HEK293T (cell line): ENCODE measurements around the gene VAV3.

Experiments used
- CTCF ChIA-PET: fragments of 350-600 bp; formaldehyde crosslinking; extraction: SDS; loops from one replicate; lab custom pipeline; 2021; ENCODE audit warnings: antibody characterized with exemption, inconsistent platforms; lab: Yijun Ruan, JAX
- POLR2A ChIA-PET: fragments of 350-600 bp; formaldehyde crosslinking; extraction: SDS; loops from one replicate; lab custom pipeline; 2020; ENCODE audit warnings: antibody characterized with exemption, inconsistent platforms; lab: Yijun Ruan, JAX
- DNase-seq: peaks from one replicate; pipeline ENCODE4 v3.0.0; 2012; ENCODE audit warnings: mixed read lengths; ENCODE audit errors: extremely low spot score
- ARNT ChIP-seq: fragments of 450-650 bp; IDR thresholded peaks from 2 replicates; pipeline ENCODE4 v1.6.1; 2017; ENCODE audit warnings: mild to moderate bottlenecking
- BHLHE40 ChIP-seq: fragments of 450-650 bp; IDR thresholded peaks from 2 replicates; pipeline ENCODE4 v1.6.1; 2016; ENCODE audit warnings: mild to moderate bottlenecking, moderate library complexity, borderline replicate concordance
- CTBP1 ChIP-seq: fragments of 450-650 bp; IDR thresholded peaks from 2 replicates; pipeline ENCODE4 v1.6.1; 2016; ENCODE audit warnings: borderline replicate concordance
- ELF4 ChIP-seq: fragments of 450-650 bp; IDR thresholded peaks from 2 replicates; pipeline ENCODE4 v1.6.1; 2017; ENCODE audit warnings: antibody characterized with exemption
- FOXA1 ChIP-seq: fragments of 450-650 bp; IDR thresholded peaks from 2 replicates; pipeline ENCODE4 v1.6.1; 2016; ENCODE audit warnings: mild to moderate bottlenecking
- FOXK2 ChIP-seq: fragments of 450-650 bp; IDR thresholded peaks from 2 replicates; pipeline ENCODE4 v1.6.1; 2016; ENCODE audit warnings: mild to moderate bottlenecking
- FOXM1 ChIP-seq: fragments of 450-650 bp; IDR thresholded peaks from 2 replicates; pipeline ENCODE4 v1.6.1; 2017; ENCODE audit warnings: mild to moderate bottlenecking, borderline replicate concordance
- HDGF ChIP-seq: fragments of 450-650 bp; IDR thresholded peaks from 2 replicates; pipeline ENCODE4 v1.6.1; 2017; ENCODE audit warnings: antibody characterized with exemption, borderline replicate concordance
- L3MBTL2 ChIP-seq: fragments of 450-650 bp; conservative IDR thresholded peaks from 2 replicates; pipeline ENCODE4 v1.6.1; 2016; ENCODE audit warnings: mild to moderate bottlenecking
- LEF1 ChIP-seq: fragments of 450-650 bp; IDR thresholded peaks from 2 replicates; pipeline ENCODE4 v1.6.1; 2017; ENCODE audit warnings: mild to moderate bottlenecking, borderline replicate concordance
- NFRKB ChIP-seq: fragments of 450-650 bp; IDR thresholded peaks from 2 replicates; pipeline ENCODE4 v1.6.1; 2016; ENCODE audit warnings: mild to moderate bottlenecking, moderate library complexity
- SP1 ChIP-seq: fragments of 450-650 bp; IDR thresholded peaks from 2 replicates; pipeline ENCODE4 v1.6.1; 2017
- SUZ12 ChIP-seq: fragments of 450-650 bp; IDR thresholded peaks from 2 replicates; pipeline ENCODE4 v1.6.1; 2016; ENCODE audit warnings: mild to moderate bottlenecking
- TARDBP ChIP-seq: fragments of 450-650 bp; IDR thresholded peaks from 2 replicates; pipeline ENCODE4 v1.6.1; 2016
- ZNF384 ChIP-seq: fragments of 450-650 bp; IDR thresholded peaks from 2 replicates; pipeline ENCODE4 v1.6.1; 2016
- TF ChIP-seq, protein P1 (sequence below): fragments of 450-650 bp; IDR thresholded peaks from 2 replicates; pipeline ENCODE4 v1.6.1; 2016

Gene VAV3

DNA sequence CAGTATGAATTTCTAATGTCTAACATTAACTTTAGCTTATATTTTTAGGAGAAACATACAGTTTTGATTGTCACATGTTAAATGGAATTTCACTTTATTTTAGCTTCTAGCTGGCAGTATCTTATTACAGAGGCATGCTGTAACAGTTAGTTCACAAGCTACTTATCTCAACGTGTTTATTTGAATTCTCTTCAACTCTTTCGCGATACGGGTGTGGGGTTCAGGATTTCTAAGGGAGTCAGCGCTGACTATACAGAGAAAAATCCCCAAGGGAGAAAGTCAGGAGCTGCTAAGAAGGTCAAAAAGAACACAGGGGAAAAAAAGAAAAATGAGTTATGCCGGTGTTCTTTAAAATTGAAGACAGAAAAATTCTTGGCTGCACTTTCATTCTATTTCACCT, 296.2 kb downstream of the VAV3 start:
- ChIA-PET POLR2A (no interaction called here), CTCF (interaction anchor here (0.6 kb wide), 1 partner anchor 149 kb away, joined by 3 read pairs; no protein-coding TSS in a partner anchor)
- TF ChIP-seq LEF1 = no peak
- no peak for TF ChIP-seq HDGF
- TF ChIP-seq SUZ12 = no peak
- TF ChIP-seq FOXK2 = no peak
- no peak for TF ChIP-seq FOXM1
- no peak for TF ChIP-seq ZNF384
- no peak for DNase-seq

DNA sequence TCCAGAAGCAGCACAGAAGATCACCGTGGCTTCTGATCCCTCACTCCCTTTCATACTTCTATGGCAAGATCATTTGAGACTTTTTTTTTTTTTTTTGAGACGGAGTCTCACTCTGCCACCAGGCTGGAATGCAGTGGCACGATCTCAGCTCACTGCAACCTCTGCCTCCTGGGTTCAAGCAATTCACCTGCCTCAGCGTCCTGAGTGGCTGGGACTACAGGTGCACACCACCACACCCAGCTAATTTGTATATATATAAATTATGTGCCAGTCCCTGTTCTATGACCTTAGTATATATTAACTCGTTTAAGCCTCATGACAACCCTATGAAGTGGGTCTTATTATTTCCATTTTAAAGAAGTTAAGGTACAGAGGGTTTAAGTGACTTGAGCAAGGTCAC, 298.5 kb downstream of the VAV3 start:
- POLR2A ChIA-PET = no interaction called here
- DNase-seq = no peak
- CTCF ChIA-PET = interaction anchor here (0.7 kb wide), 1 partner anchor 22 kb away, joined by 3 read pairs; no protein-coding TSS in a partner anchor

DNA sequence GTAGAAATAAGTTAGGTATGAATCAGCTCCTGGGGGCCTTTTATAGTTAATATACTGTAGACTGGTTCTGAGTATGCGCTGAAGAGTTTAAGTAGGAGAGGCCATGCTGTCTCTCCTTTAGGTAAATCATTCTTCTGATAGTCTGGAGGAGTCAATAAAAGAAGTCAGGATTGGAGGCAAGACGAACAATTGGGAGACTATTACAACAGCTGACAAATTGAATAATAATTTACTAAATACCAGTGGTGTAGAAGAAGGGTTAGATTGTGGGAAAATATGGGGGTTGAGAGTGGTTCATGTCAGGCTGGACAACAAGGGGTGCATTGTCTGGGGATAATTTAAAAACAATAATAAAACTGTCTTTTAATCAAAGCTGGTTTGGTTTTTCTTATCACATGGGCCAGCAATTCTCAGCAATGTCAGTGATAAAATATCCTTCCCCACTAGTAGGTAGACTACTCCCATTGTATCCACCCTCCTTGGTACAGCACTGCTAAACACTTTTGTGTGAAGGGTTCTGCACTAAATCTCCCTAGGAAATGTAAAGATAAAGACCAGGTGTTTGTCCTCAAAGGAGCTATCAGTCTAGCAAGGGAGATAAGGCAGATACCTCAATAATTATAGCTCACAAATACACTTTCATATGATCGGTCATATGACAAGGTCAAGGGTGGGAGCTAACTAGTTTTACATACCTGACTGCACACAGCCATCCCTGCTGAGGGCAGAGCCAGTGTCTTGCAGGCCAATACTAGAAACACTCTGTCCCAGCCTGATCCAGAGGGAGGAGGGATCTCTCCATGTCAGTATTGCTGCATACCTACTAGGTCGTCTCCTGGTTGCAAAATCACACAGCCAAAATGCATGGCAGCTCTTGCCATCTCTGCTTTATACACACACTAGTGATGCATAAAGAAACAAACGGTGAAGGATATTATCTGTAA, 299.7 kb downstream of the VAV3 start:
- POLR2A ChIA-PET = no interaction called here
- no peak for TF ChIP-seq SUZ12
- no peak for TF ChIP-seq NFRKB
- no peak for TF ChIP-seq BHLHE40
- no peak for TF ChIP-seq SP1
- TF ChIP-seq, protein P1, sequence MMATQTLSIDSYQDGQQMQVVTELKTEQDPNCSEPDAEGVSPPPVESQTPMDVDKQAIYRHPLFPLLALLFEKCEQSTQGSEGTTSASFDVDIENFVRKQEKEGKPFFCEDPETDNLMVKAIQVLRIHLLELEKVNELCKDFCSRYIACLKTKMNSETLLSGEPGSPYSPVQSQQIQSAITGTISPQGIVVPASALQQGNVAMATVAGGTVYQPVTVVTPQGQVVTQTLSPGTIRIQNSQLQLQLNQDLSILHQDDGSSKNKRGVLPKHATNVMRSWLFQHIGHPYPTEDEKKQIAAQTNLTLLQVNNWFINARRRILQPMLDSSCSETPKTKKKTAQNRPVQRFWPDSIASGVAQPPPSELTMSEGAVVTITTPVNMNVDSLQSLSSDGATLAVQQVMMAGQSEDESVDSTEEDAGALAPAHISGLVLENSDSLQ = no peak
- no peak for TF ChIP-seq ARNT
- TF ChIP-seq L3MBTL2 = no peak
- no peak for TF ChIP-seq HDGF
- TF ChIP-seq FOXA1 = no peak
- no peak for TF ChIP-seq LEF1
- no peak for TF ChIP-seq ELF4
- no peak for TF ChIP-seq TARDBP
- TF ChIP-seq FOXM1 = no peak
- no peak for TF ChIP-seq ZNF384

More for the DNA sequence above, 298.5 kb downstream of the VAV3 start:
- no peak for TF ChIP-seq BHLHE40
- TF ChIP-seq ARNT = no peak
- TF ChIP-seq FOXK2 = no peak
- TF ChIP-seq ELF4 = no peak
- TF ChIP-seq LEF1 = no peak

DNA sequence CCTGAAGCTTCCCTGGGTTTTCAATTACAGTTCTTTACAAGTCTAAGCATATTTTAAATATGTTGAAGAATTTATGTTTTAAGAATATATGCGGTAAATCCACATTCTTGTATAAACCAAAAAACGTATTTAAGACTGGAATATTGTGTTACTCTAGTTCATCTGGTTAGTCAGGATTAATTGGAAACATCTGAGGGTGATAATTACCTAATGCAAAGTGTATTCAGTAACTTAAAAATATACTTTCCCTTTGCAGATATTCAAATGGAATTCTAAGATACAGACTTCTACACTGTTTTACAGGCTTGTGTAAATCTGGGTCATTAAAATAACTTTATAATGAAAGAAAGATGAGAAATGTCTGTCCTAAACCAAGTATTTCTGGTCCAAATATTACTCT, 302.0 kb downstream of the VAV3 start:
- TF ChIP-seq TARDBP = no peak
- ChIA-PET POLR2A (no interaction called here), CTCF (no interaction called here)
- DNase-seq = no peak

More for the DNA sequence above, 299.7 kb downstream of the VAV3 start:
- DNase-seq = no peak
- CTCF ChIA-PET = interaction anchor here (0.7 to 0.8 kb wide), 2 partner anchors 26 to 294 kb away, joined by 3 read pairs; no protein-coding TSS in a partner anchor

DNA sequence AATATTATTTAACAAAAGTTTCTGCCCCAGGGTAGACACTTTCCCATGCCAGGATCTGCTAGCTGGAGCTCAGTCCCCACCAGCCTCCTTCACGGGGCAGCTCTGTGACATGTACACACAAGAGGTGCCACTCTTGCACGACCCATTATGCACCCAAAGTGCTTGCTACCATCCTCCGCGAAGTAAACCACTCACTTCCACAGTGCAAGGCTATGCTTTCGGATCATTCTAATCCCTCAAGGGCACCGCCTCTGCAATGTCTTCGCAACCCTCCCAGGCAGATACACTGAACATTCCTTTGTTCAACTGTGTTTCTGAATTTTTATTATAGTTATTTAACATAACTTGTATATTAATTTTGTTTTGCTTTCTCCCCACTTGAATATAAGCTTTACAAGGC, 303.8 kb downstream of the VAV3 start:
- CTCF ChIA-PET = no interaction called here
- TF ChIP-seq, protein P1 = no peak
- no peak for TF ChIP-seq TARDBP
- POLR2A ChIA-PET = no interaction called here
- DNase-seq = no peak

DNA sequence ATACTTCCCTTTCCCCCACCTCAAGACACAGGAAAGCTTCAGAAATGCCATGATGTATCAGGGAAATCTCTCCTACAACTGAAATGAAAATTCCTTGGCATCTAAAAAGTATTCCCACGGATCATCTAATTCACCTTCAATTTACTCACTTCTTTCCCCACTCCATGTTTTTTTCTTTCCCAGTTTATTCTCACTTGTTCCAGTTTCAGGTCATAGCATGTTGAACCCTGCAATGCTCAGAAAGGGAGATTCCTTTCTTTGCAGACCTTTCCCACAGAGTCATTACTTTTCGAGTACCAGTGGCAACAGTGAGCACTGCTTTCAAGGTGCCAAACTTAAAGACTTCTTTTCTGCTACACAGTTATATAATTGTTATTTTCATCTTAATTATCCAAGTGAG, 305.0 kb downstream of the VAV3 start:
- DNase-seq = no peak
- ChIA-PET CTCF (no interaction called here), POLR2A (no interaction called here)
- TF ChIP-seq NFRKB = no peak
- no peak for TF ChIP-seq FOXM1

DNA sequence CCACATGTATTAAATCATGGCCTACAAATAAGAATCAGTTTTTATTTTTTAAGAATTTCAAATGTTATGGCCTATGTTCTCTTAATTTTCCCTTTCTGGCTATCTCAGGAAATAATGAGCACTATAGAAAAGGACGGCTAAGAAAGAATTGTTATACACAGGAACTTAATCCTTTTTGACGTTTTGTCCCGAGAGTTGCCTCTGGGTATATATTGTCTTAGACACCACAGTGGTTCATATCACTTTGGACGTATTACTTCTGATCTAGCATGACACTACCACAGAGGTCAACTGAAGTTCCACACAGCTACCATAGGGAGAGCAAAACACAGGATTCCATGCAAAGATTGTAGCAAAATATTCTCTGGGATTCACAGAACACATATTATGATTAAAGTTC, 307.6 kb downstream of the VAV3 start:
- TF ChIP-seq, protein P1 = no peak
- TF ChIP-seq FOXK2 (no peak), ARNT (no peak), CTBP1 (no peak), SP1 (no peak), FOXA1 (no peak), L3MBTL2 (no peak), NFRKB (no peak)
- DNase-seq = no peak
- CTCF ChIA-PET = no interaction called here
- POLR2A ChIA-PET = no interaction called here
